GM13976 (cell line): ENCODE data around the gene MINDY1.

Experiments
- DNase-seq: peaks from one replicate; pipeline ENCODE4 v3.0.0; 2012; ENCODE audit warnings: low spot score
- in situ Hi-C: fragments of 300-500 bp; cut with MboI; formaldehyde crosslinking; loops from one replicate; pipeline ENCODE4 v1.12.0; 2022; ENCODE audit warnings: low sequenced_read_pairs, mixed read lengths, inconsistent platforms; ENCODE audit not compliant: unreplicated experiment
- TF ChIP-seq, protein P1 (sequence below): IDR thresholded peaks from 2 replicates; pipeline ENCODE4 v1.5.1; 2012; ENCODE audit warnings: borderline replicate concordance, mild to moderate bottlenecking; ENCODE audit not compliant: insufficient read depth; ENCODE audit errors: extremely low read depth, missing control alignments, control extremely low read depth

The MINDY1 gene

DNA sequence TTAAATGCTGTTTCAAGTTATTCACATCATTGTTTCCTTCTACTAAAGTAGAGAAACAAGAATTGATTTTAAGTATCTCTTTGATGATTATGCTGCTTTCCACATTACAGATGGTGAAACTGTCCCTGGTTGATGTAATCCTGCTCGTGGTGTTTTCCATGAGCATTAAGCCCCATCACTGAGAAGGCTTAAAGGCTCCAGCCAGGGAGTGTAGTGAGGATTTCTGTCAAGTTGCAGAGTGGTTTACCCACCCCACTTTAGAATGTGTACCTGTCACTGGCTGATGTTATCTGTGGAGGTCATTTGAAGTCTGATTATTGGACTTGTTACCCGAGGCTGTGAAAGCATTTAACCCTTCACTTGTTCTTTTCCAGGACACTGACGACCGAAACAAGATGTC is 44.9 kb downstream of the MINDY1 start:
- TF ChIP-seq, protein P1, sequence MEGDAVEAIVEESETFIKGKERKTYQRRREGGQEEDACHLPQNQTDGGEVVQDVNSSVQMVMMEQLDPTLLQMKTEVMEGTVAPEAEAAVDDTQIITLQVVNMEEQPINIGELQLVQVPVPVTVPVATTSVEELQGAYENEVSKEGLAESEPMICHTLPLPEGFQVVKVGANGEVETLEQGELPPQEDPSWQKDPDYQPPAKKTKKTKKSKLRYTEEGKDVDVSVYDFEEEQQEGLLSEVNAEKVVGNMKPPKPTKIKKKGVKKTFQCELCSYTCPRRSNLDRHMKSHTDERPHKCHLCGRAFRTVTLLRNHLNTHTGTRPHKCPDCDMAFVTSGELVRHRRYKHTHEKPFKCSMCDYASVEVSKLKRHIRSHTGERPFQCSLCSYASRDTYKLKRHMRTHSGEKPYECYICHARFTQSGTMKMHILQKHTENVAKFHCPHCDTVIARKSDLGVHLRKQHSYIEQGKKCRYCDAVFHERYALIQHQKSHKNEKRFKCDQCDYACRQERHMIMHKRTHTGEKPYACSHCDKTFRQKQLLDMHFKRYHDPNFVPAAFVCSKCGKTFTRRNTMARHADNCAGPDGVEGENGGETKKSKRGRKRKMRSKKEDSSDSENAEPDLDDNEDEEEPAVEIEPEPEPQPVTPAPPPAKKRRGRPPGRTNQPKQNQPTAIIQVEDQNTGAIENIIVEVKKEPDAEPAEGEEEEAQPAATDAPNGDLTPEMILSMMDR: no peak
- no peak for DNase-seq
- in situ Hi-C loops: no loop called here

- TF ChIP-seq, protein P1: no peak
- in situ Hi-C loops: no loop called here
- no peak for DNase-seq
Observed at GRCh38 chr1:150960646-150961045, 46.1 kb downstream of the MINDY1 start.

GRCh38 chr1:150957666-150958065 is 49.0 kb downstream of the MINDY1 start:
- no peak for DNase-seq
- TF ChIP-seq, protein P1: no peak
- in situ Hi-C loops: no loop called here

- no peak for DNase-seq
- TF ChIP-seq, protein P1: no peak
- in situ Hi-C loops: no loop called here
Observed at GRCh38 chr1:150955280-150955679, 51.4 kb downstream of the MINDY1 start.

DNA sequence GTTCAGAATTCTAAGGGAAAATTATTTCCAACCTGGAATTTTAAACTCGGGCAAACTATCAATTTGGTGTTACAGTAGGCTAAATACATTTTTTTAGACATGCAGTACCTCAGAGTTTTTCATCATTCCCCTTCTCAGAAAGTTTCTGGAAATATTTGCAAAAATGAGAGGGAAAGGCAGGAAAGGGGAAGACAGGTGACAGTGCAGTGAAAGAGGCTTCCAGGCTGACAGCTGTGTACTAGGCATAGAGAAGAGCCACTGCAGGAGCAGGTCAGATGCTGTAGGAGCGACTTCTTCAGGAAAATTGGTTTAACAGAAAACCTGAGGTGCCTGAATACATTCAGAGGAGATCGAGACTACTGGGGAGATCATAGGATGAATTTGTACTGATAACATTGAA is 52.0 kb downstream of the MINDY1 start:
- TF ChIP-seq, protein P1: no peak
- in situ Hi-C loops: no loop called here
- no peak for DNase-seq
